NCI-H187 treated with DMSO at 0.1 percent for 48 hours (cell line): ENCODE results near the gene ZNF8.
A peak's percentile ranks its signal among the peaks of the same experiment; 100 is the strongest.
"Not testable (repeated sequence)": the region's sequence is repeated elsewhere in the genome, so short reads cannot be mapped to it uniquely, and the experiment has no call there.

Experiments used
- DNase-seq: peaks from one replicate; lab custom pipeline; 2025; lab: John Stamatoyannopoulos, UW

ZNF8 gene

DNA sequence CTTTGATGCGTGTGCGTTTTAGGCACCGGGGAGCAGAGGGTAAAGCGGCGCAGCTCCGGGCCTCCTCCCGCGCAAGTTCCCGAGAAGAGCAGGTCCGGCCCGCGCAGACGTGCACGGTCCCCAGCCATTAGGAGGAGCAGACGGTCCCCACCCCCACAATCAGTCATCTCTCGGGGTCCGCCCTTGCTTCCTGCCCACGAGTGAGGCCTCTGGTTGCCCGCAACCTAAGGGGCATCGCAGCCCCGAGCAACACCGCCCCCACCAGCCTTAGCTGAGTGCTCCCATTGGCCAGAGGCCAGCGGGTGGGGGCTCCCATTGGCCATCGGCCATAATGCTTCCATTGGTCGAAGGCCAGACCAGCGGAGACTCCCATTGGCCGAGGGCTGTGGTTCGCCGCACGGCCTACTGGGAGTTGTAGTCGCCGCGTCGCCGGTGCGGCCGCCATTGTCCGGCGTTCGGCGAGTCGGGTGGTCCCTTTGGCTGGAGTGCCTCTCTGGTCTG is at the start of gene ZNF8:
Gene ZNF8 (plus strand): TSS at position 415 of the 501 bp plus-strand sequence. CDS start 127 bp downstream, outside the sequence.
- peak; percentile 93 for DNase-seq

DNA sequence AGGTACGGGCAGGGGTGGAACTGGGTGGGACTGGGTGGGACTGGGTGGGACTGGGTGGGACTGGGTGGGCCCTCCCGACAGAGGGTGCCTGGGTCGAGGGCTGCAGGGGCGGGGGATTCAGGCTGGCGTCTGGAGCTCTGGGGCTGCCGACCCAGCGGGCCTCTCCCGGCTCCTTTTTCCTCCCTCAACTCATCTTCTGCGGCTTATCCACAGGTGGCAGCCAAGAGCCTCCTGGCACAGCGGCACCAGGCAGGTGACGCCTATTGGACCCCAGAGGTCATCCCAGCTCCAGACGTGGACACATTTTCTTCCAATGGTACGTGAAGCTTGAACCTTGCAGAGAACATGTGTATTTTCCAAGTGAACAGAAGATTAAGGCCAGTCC is 49.5 kb upstream of the ZNF8 start:
- no peak for DNase-seq

DNA sequence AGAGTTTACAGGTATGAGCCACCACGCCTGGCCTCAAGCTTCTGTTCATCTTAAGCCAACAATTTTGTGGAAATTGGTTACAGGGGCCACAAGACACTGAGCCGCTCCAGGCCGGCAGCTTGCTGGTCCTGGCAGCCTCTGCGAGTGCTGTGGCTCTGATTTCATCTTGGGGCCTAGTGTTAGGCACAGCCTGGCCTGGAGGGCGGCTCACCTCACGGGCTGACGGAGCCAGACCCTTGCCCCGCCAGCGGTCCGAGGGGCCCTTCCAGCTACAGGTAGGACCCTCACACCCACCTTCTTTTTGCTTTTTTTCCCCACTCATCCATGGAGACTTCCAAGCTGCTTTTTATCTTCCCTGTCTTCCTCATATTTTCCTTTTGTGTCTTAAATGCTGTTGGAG is 41.4 kb upstream of the ZNF8 start:
- DNase-seq, result no peak

DNA sequence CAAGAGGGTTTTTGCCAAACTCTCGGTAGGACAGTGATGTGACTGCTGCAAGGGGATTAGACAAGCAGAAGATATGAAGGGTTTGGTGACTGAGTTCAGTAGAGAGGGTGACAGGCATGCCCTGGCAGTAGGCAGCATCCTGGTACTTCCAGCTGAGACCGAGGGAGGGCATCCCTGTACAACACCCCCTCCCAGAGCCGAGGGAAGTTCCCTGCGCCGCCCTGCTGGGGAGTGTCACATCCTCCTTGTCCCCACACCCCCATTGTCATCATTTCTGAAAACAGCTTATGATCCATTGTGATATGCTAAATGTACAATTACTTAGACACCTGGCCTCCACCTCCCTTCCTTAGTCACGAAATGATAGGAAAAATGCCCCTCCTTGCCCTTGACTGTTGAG is 35.4 kb upstream of the ZNF8 start:
- DNase-seq, result no peak

DNA sequence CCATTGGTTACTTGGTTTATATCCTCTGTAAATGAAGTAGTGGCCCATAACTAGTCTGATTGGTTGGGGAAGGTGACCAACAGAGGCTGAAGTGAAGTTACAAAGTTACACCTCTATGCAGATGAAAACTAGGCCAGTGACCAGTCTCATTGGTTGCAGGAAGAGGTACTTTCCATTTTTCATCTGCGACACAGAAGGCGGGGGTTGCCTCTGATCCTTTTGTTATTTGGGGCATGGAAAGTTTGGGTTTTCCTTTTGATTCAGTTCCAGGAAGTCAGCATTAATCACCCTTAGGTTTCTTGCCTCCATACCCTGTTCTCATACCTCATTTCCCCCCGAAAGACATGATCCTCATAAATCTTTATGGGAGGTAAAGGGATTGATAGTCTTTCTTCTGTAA is 29.9 kb upstream of the ZNF8 start:
- no peak for DNase-seq

DNA sequence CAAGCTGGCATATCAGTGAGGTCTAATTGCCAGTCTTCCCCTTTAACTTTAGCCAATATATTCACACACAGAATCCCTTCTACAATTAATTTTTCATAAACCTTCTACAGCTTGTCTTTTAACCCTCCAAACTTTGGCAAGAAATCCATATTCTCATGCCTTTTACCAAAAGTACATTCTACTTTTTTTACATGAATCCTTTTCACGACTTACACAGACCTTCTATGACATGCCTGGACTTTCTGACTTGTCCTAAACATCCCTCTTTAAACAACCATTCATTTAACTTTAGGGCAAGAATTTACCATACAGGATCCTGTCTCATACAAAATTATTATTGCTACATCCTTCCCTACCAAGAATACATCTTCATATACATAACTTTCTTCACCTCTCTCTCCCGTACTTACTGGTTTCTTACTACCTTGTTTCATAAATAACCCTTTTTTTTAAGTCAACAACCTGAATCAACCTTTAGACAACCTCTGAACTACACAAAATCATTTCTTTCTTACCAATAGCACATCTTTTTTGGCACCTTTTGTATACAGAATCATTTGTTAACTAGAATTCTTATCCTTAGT is 26.6 kb upstream of the ZNF8 start:
- no peak for DNase-seq

DNA sequence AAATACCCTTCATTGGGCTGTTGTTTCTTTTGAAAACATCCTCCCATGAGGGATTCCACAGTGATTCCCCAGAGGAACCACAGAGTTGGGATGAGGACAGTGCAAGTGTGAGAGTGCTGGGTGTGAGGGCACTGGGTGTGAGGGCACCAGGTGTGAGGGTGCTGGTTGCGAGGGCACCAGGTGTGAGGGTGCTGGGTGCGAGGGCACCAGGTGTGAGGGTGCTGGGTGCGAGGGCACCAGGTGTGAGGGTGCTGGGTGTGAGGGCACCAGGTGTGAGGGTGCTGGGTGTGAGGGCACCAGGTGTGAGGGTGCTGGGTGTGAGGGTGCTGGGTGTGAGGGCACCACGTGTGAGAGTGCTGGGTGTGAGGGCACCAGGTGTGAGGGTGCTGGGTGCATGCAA is 20.5 kb upstream of the ZNF8 start:
- DNase-seq, result not testable (repeated sequence)

DNA sequence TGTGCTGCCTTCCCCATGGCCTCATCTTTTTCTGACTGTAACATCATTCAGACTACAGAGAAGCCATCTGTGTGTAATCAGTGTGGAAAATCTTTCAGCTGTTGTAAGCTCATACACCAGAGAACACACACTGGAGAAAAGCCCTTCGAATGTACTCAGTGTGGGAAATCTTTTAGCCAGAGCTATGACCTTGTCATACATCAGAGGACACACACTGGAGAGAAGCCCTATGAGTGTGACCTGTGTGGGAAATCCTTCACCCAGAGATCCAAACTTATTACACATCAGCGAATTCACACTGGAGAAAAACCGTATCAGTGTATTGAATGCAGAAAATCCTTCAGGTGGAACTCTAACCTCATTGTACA is 17.2 kb upstream of the ZNF8 start:
- DNase-seq, result no peak

DNA sequence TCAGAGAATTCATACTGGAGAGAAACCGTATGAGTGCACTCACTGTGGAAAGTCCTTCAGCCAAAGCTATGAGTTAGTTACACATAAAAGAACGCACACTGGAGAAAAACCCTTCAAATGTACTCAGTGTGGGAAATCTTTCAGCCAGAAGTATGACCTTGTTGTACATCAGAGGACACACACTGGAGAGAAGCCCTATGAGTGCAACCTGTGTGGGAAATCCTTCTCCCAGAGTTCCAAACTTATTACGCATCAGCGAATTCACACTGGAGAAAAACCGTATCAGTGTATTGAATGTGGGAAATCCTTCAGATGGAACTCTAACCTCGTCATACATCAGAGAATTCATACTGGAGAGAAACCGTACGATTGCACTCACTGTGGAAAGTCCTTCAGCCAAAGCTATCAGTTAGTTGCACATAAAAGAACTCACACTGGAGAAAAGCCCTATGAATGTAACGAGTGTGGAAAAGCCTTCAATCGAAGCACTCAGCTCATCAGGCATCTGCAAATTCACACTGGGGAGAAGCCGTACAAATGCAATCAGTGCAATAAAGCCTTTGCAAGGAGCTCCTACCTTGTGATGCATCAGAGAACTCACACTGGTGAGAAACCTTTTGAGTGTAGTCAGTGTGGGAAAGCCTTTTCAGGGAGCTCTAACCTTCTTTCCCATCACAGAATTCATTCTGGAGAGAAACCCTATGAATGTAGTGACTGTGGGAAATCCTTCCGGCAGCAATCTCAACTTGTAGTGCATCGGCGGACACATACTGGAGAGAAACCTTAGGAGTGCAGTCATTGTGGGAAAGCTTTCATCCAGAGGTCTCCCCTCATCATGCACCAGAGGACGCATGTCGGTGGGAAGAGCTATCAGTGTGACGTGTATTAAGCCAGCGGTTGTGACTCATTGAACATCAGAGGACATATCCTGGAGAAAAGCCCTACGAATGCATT is 16.5 kb upstream of the ZNF8 start:
- DNase-seq, result no peak

DNA sequence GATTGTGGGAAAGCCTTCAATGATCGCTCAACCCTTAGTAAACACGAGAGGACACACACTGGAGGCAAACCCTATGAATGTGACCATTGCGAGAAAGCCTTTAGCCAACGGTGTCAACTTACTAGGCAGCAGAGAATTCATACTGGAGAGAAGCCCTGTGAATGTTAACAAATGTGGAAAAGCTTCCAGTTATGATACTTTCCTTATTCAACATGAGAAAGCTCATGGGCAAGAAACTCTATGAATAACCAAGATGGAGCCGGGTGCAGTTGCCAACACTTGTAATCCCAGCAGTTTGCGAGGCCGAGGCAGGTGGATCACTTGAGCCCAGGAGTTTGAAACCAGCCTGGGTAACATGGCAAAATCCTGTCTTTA is 15.8 kb upstream of the ZNF8 start:
- no peak for DNase-seq

DNA sequence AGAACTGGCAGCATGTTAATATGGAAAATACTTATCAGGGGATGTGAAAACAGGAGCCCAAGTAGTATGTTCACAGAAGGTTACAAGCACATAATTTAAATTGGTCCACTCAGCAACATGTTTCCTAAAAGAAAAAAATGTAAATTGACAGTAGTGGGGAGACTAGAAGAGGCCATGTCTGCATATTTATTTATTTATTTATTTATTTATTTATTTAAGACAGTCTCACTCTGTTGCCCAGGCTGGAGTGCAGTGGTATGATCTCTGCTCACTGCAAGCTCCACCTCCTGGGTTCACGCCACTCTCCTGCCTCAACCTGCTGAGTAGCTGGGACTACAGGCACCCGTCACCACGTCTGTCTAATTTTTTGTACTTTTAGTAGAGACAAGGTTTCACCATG is 13.7 kb upstream of the ZNF8 start:
- DNase-seq, result no peak

DNA sequence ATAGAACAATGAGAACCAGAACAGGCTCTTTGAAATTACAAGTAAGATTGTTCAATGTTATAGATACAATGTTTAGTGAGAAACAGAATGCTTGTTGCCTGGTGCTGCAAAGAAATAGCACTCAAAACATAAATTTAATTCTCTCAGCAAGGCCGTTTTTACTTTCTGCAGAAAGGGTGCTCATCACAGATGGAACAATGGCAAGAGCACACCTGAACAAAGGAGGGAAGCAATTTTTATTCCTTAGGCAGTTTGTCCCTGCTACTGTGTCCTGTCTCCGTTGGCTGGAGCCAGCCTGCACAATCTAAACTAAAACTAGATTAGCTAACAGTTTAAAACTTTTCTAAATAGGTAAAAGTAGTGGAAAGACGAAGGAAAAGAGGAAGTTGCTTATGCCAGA is 10.4 kb upstream of the ZNF8 start:
- no peak for DNase-seq

DNA sequence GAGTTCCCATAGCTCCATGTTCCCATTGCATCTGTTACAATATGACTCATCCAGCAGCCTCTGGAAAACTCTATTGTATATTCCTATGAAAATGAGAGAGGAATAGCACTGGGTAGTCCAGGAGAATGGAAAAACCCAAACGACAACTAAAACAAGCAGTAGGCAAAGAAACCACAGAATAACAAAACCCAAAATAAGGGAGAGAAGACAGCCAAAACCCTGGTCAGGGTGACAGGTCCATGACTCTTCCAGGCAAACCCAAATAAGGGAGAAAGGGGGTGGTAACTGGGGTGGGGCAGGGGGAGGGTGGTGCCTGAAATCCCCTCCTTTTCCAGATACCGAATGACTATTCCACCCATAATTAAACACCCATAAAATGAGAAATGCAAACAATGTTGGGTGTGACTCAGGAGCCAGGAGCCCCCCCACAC is 4.0 kb upstream of the ZNF8 start:
- DNase-seq, result no peak

DNA sequence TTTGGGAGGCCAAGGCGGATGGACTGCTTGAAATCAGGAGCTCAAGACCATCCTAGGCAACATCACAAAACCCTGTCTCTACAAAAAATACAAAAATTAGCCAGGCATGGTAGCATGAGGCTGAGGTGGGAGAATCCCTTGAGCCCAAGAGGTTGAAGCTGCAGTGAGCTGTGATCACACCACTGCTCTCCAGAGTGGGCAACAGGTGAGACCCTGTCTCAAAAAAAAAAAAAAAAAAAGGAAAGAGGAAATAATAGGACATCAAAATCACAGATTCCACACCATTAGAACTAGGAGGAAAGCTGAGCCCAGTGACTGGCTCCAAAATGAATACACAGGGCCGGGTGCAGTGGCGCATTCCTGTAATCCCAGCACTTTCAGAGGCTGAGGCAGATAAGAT is 3.2 kb upstream of the ZNF8 start:
- DNase-seq, result no peak

DNA sequence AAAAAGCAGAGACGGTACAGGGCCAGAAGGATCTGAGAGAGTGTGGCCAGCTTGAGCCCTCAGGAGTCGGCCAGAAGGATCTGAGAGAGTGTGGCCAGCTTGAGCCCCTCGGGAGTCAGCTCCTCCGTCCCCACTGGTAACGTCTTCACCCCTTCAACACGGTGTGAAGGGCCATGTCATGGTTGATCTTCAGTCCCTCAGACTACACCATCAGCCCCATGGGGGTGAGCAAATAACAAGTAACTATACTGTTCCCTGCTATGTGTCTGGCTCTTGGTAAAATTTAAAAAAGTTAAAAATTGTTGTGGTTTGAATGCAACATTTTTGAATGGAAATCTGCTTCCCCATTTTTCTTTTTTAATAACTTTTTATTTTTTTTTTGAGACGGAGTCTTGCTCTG is 1.6 kb upstream of the ZNF8 start:
- no peak for DNase-seq

DNA sequence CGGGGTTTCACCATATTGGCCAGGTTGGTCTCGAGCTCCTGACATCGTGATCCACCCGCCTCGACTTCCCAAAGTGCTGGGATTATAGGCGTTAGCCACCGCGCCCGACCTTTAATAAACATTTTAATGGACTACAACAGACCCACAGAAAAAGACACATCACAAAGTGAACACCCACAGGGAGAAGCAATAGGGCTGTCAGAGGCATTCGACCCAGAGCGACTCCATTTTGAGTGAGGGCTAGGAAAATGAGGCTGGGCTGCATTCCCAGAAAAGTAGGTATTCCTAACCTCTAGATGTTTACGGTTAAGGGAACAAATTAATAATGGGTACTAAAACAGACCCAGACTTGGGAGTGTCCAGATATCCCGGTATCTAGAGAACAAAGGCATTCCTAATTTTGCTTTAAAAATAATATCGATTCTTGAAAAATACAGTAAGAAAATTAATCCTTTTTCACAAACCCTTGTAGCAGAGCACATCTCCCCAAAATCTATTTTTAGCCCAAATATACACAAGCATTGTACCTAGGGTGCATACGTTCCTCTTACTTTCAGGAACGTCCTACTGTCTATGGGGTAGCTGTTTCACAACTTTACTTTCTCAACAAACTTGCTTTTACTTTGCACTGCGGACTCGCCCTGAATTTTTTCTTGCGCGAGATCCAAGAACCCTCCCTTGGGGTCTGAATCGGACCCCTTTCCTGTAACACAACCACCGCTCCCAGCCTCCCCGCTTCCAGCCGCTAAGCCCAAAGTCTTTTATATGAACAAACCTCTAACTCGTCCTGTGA is 811 bp upstream of the ZNF8 start:
- DNase-seq, result no peak

DNA sequence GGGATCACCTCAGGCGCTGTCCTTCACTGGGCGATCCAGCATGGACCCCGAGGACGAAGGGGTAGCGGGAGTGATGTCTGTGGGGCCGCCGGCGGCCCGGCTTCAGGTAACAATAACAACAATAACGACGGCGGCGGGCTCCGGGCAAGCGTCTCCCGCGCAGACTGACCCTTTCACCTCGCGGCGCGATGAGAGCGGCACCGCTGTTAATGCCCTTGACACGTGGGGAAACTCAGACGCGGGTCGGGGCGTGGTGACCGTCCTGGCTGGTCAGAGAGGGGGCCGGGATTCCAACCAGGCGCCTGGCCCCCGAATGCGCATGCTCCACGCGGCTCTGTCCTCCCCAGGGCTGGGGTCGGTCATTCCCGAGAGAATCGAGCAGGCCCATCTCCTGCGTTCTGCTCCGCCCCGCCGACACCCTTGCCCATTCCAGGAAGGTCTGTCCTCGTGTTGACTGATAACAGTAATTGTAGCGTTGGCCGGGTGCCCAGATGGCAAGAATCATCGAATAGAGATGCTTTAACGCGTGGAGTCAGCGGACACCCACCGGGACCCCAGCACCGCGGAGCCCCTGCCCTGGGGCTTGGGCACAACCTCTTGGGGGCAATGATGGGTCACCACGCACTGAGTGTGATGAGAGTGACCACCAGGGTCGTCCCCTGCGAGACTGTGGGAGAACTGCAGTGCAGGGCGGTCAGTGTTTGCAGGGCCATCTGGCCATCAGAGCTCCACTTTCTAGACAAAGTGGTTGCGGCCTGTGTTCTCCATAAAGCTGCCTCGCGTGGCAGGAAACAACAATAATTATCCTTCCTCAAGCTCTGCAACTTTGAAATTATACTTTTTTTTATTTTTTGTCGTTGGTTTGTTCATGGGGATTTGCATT is 528 bp downstream of the ZNF8 start:
- DNase-seq, result no peak

DNA sequence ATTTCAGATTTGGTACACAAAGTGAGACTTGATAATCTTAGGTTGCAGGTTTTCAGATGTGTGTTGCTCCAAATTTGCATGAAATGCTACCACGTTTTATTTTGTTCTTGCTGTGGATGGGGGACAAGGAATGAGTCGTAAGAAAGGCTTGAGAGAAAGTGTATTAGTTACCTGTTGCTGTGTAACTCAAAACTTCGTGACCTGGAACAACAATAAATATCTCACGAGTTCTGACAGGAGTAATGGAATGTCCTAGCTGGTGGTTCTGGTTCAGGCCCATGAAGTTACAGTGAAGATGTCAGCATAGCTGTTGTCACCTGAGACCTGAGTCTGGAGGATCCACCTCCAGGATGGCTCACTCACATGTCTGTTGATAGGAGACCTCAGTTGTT is 1.2 kb downstream of the ZNF8 start:
- no peak for DNase-seq

DNA sequence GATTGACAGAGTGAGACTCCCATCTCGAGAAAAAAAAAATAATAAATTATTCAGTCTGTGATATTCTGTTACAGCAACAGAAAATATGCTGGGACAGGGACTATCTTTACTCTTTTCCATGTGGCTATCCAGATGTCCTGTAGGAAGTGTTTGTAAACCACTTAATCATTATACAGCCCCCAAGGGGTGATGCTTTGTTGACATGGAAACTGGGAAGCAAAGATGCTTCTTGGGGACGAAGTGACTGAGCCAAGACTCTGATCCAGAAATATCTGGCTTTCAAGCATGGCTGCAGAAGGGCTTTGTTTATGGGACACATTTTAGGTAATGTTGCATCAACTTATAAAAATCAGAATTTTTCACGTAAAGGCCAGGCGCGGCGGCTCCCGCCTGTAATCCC is 5.4 kb downstream of the ZNF8 start:
- DNase-seq, result no peak

DNA sequence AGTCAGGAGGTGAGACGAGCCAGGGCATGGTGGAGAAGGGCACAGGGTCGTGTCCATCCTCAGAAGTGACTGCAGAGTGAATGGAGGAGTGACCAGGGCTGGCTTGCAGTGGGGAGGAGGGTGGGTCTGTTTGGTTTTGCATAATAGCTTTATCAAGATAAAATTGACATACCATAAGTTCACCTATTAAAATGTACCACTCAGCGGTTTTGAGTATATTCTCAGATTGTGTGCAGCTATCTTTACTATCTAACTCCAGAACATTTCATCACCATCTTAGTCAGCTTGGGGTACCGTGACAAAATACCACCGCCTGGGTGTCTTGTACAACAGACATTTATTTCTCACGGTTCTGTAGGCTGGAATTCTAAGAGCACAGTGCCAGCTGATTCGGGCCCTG is 13.2 kb downstream of the ZNF8 start:
- DNase-seq, result no peak

DNA sequence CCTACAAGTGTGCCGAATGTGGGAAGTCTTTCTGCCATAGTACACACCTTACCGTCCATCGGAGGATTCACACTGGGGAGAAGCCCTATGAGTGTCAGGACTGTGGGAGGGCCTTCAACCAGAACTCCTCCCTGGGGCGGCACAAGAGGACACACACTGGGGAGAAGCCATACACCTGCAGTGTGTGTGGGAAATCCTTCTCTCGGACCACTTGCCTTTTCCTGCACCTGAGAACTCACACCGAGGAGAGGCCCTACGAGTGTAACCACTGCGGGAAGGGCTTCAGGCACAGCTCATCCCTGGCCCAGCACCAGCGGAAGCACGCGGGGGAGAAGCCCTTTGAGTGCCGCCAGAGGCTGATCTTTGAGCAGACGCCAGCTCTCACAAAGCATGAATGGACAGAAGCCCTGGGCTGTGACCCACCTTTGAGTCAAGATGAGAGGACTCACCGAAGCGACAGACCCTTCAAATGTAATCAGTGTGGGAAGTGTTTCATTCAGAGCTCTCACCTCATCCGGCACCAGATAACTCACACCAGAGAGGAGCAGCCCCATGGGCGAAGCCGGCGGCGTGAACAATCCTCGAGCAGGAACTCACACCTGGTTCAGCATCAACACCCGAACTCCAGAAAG is 16.1 kb downstream of the ZNF8 start:
- no peak for DNase-seq
